Frontal cortex (tissue), 4 donors: ENCODE data around the gene ARL9. TPM values are rescaled to one million over a fixed set of nuclear protein-coding genes. Genes with fewer than 3 reads are reported as not detected.

Experiments
- DNase-seq, 2 donors: peaks; one replicate each; pipeline ENCODE4 v3.0.0; 2012; ENCODE audit warnings: low spot score in 2 of 2
- FAIRE-seq: peaks from 2 replicates; lab custom pipeline; 2012; peaks lifted over from hg19 to GRCh38; lab: Jason Lieb, UNC
- total RNA-seq: library from RNA; depleted of rRNA; stranded (reverse); fragments of >200 nt; gene quantifications from one replicate; pipeline ENCODE4 v1.2.3, GENCODE V29; 2014
- donor health status: control.
- donor health status: control.
- donor health status: control.

Gene ARL9
- total RNA-seq, 1 donor from 2014 or later: 2.4 TPM

DNA sequence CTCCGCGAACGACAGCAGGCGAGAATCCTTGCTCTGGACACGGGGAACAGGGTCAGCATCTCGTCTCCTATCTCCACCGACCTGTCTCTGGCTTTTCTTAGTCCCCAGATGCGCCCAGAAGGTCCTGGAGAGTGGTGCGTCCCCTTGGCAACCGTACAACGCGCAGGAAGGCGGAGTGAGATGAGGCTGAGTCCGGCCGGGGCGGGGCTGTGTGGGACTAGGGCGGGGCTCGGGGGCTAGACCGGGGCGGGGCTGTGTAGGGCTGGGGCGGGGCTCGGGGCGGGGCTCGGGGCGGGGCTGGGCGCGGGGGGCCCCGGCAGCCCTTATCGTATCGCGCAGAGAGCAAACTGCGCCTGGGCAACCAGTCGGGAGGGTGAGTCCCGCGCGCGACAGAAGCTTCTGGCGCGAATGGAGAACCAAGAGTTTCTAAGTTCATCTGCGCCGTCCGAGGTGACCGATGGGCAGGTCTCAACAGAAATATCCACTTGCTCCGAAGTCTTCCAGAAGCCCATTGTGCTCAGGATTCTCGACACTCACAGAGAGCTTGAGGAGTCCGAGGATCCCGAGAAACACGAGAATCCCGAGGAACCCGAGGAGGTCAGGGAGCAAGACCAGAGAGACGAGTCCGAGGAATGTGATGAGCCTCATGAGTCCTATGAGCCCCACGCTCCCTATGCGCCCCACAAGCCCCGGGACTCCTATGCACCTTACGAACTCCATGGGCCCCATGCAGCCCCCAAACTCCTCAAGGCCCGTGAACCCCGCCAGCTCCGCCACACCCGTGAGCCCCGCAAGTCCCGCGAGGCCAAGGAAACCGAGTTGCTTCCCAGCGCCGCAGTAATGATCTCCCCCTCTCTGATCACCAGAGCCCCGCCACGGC lies 24.9 kb downstream of the ARL9 start:
- FAIRE-seq (no peak), DNase-seq (peak; percentile 63 to 80)

DNA sequence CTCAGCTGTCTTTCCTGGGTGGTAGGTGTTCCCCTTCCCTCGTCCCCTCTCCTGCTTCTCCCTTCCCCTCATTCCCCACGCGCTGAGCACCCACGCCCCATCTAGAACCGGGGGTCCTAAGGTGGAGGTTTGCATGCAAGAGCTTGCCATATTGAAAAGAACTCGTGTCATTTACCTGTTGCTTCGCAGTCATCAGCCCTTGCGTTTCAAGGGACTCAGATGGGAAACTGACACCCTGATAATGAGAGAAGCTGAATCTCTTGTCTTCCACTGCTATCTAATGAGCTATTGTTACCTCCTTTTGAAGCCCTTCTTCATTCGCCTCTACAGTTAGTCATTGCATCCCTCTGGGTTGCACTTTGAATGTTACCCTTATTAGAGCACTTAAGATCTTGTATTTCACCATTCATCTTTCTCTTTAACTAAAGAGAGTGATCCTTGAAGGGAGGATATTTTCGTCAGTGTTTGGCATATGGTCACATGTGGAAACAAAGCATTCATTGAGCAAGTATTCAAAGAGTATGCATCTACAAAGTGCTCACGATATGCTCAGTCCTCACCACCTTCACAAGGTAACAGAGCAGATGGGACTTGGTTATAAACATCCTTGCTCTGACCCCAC lies 25.7 kb downstream of the ARL9 start:
- no peak for DNase-seq
- FAIRE-seq: no peak

- FAIRE-seq (no peak), DNase-seq (no peak)
Observed at GRCh38 chr4:56531823-56532222, 26.2 kb downstream of the ARL9 start.

GRCh38 chr4:56532239-56532638 lies 26.6 kb downstream of the ARL9 start:
- DNase-seq: no peak
- no peak for FAIRE-seq

DNA sequence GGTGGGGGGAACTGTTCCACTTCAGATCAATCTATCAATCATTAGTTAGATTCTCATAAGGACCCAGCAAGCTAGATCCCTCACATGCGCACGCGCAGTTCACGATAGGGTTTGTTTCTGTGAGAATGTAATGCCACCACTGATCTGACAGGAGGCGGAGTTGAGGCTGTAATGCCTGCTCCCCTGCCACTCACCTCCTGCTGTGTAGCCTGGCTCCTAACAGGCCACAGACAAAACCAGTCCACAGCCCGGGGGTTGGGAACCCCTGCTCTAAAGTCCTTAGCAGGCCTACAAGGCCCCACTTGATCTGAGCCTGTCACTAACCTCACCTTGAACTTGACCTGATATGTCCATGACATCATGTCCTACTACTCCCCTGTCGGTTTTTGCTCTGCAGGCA lies 30.3 kb downstream of the ARL9 start:
- FAIRE-seq (no peak), DNase-seq (no peak)

DNA sequence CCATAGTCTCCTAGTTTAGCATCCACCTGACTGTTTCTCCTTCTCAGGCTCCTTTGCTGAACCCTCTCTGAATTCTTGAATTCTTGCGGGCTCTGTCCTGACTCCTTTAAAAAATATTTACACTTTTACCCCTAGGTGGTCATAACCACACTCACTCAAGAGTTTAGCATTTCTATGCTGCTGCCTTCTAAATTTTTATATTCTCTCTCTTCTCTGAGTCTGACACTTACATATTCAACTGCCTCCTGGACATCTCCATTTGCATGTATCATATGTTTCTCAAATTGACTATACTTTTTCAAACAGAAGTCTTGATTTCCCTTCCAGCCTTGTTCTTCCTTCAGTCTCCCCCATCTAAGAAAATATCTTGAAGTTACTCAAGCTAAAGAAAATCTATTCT lies 31.6 kb downstream of the ARL9 start:
- FAIRE-seq (no peak), DNase-seq (no peak)

GRCh38 chr4:56540826-56541225 lies 35.2 kb downstream of the ARL9 start:
- FAIRE-seq (no peak), DNase-seq (no peak)

- DNase-seq: peak; percentile 68 to 79
- FAIRE-seq: no peak
Observed at GRCh38 chr4:56544573-56545131, 39.1 kb downstream of the ARL9 start.

- DNase-seq (no peak), FAIRE-seq (no peak)
Observed at GRCh38 chr4:56550642-56551041, 45.1 kb downstream of the ARL9 start.

DNA sequence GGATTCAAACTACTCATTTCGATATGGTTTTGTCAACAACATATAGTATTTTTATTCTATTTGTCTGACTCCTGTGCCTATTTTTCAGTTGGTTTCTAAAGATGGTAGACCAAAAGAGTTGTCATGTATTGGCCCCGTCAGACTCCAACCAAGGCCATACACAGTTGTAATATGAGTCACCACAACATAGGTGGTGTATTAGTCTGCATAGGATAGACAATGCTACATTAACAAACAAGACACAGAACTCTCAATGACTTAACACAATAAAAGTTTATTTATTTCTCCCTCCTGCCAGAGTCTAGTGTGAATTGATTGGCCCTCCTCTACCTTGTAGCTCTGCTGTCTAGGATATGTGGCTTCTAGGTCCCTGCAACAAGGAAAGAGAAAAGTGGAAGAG lies 45.9 kb downstream of the ARL9 start:
- FAIRE-seq (no peak), DNase-seq (no peak)

DNA sequence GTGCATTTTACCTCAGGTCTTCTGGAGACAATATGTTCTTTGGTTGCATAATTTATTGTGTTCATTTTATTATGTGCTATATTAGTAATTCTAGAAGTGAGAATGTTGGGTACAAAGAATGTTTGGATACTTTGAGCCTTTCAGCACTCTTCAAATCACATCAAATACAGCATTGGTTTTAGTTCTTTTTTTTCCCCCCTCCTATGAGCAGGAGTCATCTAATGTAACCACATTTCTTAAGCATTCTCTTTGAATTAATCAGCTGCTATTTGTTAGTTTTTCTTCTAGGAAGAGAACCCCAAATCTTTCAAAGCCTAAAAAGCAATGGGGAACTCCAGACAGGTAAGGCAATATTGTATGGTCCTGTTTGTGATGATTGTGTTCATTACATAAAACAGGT lies 46.7 kb downstream of the ARL9 start:
- DNase-seq (no peak), FAIRE-seq (no peak)

DNA sequence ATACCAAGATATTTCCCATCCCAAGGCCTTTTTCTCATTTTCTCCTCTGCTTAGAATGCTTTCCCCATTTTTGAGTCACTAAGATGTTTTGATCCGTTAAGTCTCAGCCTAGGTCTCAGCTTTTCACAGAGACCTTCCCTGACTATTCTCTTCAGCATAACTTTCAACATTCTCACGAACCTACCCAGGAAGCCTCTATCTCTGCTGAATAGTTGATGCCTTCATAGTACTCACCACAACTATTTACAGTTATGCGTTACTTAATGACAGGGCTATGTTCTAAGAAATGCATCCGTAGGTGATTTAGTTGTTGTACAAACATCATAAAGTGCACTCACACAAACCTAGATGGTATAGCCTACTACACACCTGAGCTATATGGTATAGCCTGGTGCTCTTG lies 64.5 kb downstream of the ARL9 start:
- FAIRE-seq (no peak), DNase-seq (no peak)

Other genes starting within 250 kb of the ARL9 start
- 24.1 TPM for gene AASDH, start 118.3 kb upstream of the ARL9 start, total RNA-seq
- 24.9 TPM for gene PPAT, start 70.2 kb upstream of the ARL9 start, total RNA-seq
- 6.9 TPM for gene PAICS, start 69.5 kb upstream of the ARL9 start, total RNA-seq
- 51.4 TPM for gene SRP72, start 38.2 kb upstream of the ARL9 start, total RNA-seq
- 78.7 TPM for gene HOPX, start 175.5 kb downstream of the ARL9 start, total RNA-seq